GM12892 (cell line): ENCODE results near the gene ADCK2.

ENCODE experiments used
- POLR2A ChIP-seq: IDR thresholded peaks from 2 replicates; pipeline ENCODE4 v1.6.1; 2011; ENCODE audit warnings: low read depth, low read length, control low read depth
- POLR2AphosphoS5 ChIP-seq: IDR thresholded peaks from 2 replicates; pipeline ENCODE4 v1.6.1; 2011; ENCODE audit warnings: low read depth, low read length, control low read depth

GRCh38 chr7:140631602-140632001 lies 41.1 kb upstream of the ADCK2 start:
- TF ChIP-seq POLR2A (no peak), POLR2AphosphoS5 (no peak)
